HG03196 (cell line): Measurements from ENCODE around the gene ZFP36.
A peak's percentile ranks its signal among the peaks of the same experiment; 100 is the strongest.
"Not testable (repeated sequence)": the region's sequence is repeated elsewhere in the genome, so short reads cannot be mapped to it uniquely, and the experiment has no call there.

Source experiments
- ATAC-seq: cut with Tn5 transposase; IDR thresholded peaks from one replicate; pipeline ENCODE4 v1.9.1; 2021; ENCODE audit not compliant: unreplicated experiment

The ZFP36 gene

GRCh38 chr19:39435499-39436349, 29.1 kb downstream of the ZFP36 start, which contains the start of gene RPS16:
RPS16 (minus strand) TSS chr19:39435949; CDS start chr19:39435895, 54 bp downstream.
- ATAC-seq = peak; percentile 81

DNA sequence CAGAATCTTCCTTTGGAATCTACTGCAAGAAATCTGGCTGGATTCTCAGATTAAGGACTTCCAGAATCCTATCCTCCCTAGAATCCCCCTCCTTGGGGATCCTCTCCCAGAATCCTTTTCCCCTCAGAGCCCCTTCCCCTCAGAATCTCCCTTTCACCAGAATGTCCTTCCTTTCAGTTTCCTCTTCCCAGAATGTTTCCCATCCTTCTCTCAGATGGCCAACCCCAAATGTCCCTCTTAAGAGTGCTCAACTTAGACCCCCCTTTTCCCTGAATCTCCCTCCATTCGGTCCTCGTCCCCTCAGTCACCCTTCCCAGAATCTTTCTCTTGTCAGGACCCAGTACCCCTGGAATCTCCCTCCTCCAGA, 29.7 kb downstream of the ZFP36 start:
- ATAC-seq = no peak

GRCh38 chr19:39438270-39438934, 31.8 kb downstream of the ZFP36 start:
- ATAC-seq = no peak

- ATAC-seq = no peak
Measured at GRCh38 chr19:39444598-39445195, 38.0 kb downstream of the ZFP36 start.

DNA sequence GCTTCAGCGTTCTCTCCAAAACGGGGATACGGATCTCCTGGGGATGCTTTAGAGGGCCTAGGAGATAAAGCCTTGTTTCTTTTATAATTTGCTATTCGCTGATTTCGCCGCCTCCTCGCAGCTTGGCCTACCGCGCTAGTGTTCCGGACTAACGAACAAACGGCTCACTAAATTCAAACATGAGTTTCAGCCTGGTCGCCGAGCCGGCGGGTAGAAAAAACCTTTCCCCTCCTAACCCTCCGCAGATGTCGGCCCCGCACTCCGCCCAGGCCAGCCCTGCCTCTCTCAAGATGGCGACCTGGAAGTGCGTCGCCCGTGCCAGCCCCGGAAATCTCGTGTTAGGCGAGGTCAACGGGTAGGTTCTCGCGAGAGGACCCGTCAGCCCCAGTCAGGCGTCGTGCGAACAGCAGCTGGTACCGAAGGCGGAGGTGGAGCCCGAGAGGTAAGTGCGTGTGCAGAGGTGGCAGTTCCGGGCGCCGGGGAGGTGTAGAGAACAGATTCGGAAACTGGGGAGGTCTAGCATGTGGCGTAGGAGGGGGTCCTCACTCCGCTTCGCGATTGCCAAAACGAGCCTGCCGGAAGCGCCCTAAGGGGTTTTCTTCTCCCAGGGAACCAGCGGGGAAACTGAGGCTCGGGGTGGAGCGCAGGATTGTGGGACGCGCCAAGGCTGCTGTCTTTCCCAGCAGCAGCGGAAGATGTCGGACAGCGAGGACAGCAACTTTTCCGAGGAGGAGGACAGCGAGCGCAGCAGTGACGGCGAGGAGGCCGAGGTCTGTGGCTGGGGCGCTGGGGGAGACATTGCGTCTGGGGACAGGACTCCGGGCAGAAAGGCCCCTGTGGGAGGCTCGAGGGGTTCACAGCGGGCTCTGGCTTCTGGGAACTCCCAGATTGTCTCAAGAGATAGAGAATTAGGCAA, 38.8 kb downstream of the ZFP36 start, which contains the start of gene SUPT5H:
Gene SUPT5H, plus strand, starts transcription at position 387 of the 916 bp plus-strand sequence. Its CDS starts 309 bp downstream, at position 696.
- peak; percentile 84 for ATAC-seq

GRCh38 chr19:39446365-39447084, 39.9 kb downstream of the ZFP36 start:
- ATAC-seq = no peak

GRCh38 chr19:39448271-39448670, 41.6 kb downstream of the ZFP36 start:
- ATAC-seq = no peak

- no peak for ATAC-seq
Measured at GRCh38 chr19:39449116-39449797, 42.6 kb downstream of the ZFP36 start.

DNA sequence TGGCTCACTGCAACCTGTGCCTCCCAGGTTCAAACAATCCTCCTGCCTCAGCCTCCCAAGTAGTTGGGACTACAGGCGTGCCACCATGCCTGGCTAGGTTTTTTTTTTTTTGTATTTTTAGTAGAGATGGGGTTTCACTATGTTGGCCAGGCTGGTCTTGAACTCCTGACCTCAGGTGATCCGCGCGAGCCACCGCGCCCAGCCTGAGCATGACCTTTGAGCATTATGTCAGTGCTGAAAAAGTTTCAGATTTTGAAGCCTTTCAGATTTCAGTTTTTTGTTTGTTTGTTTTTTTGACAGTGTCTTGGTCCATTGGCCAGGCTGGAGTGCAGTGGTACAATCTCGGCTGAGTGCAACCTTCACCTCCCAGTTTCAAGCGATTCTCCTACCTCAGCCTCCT, 44.6 kb downstream of the ZFP36 start:
- not testable (repeated sequence) for ATAC-seq
